Stomach (tissue), 4 donors: ENCODE results near the gene NOL8.

Experiments
- EP300 ChIP-seq: sonication (generic); formaldehyde crosslinking; IDR thresholded peaks from one replicate; pipeline ENCODE4 v1.6.1; 2017; ENCODE audit warnings: antibody characterized with exemption
- POLR2A ChIP-seq, 4 donors: fragments of 450-650 bp; IDR thresholded peaks; one replicate each; pipeline ENCODE4 v1.6.1; 2016; ENCODE audit warnings: antibody characterized with exemption in 4 of 4, control low read depth in 2 of 4, mild to moderate bottlenecking in 1 of 4, moderate library complexity in 1 of 4
- TF ChIP-seq, protein P1 (sequence below), 7 experiments: fragments of 450-650 bp in 4 of 7; fragments of 200-600 bp in 3 of 7; sonication (generic) in 3 of 7; IDR thresholded peaks; one replicate each; pipeline ENCODE4 v1.5.1; 2016 to 2019; ENCODE audit warnings: antibody characterized with exemption in 7 of 7, control low read depth in 2 of 7, mild to moderate bottlenecking in 1 of 7

- TF ChIP-seq, protein P1, sequence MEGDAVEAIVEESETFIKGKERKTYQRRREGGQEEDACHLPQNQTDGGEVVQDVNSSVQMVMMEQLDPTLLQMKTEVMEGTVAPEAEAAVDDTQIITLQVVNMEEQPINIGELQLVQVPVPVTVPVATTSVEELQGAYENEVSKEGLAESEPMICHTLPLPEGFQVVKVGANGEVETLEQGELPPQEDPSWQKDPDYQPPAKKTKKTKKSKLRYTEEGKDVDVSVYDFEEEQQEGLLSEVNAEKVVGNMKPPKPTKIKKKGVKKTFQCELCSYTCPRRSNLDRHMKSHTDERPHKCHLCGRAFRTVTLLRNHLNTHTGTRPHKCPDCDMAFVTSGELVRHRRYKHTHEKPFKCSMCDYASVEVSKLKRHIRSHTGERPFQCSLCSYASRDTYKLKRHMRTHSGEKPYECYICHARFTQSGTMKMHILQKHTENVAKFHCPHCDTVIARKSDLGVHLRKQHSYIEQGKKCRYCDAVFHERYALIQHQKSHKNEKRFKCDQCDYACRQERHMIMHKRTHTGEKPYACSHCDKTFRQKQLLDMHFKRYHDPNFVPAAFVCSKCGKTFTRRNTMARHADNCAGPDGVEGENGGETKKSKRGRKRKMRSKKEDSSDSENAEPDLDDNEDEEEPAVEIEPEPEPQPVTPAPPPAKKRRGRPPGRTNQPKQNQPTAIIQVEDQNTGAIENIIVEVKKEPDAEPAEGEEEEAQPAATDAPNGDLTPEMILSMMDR (IDR thresholded peaks at IDR 0.05): no peak
- TF ChIP-seq POLR2A (IDR thresholded peaks at IDR 0.05): no peak
- TF ChIP-seq EP300: no peak
Observed at GRCh38 chr9:92333282-92333634, 8.1 kb upstream of the NOL8 start.
